ENCODE measurements around the gene GYG2. TPM values are rescaled to one million over a fixed set of nuclear protein-coding genes. Genes with fewer than 3 reads are reported as not detected.

GYG2 gene
- total RNA-seq, 1 experiment from 2014 or later, result not detected

- no peaks in the 10 kb centered on the region for H3K27me3 ChIP-seq (ENCODE audit: insufficient read depth, low read length)
- H3K4me3 ChIP-seq (replicated peaks in 1 of 2; ENCODE audit: low read depth in 1 of 2, low read length in 2 of 2), result no peak overlapping the region
- intact Hi-C loops (cut with micrococcal nuclease), result no loop called here
- no peak overlapping the region for H3K4me2 ChIP-seq (ENCODE audit: low read length)
- no peak overlapping the region for H3K27ac ChIP-seq (ENCODE audit: low read depth, low read length)
- H4K20me1 ChIP-seq (ENCODE audit: insufficient read depth), result no peaks in the 10 kb centered on the region
- no peaks in the 10 kb centered on the region for H3K9me2 ChIP-seq (ENCODE audit: insufficient read depth)
- H3K9me3 ChIP-seq (ENCODE audit: control insufficient read depth in 1 of 2, insufficient read depth in 1 of 2, low read depth in 1 of 2, low read length in 2 of 2), result no peaks in the 10 kb centered on the region
- no peak for TF ChIP-seq ZBTB33 (IDR thresholded peaks at IDR 0.05; ENCODE audit: extremely low read depth, insufficient replicate concordance, low read length)
- no peak for TF ChIP-seq EZH2phosphoT487 (IDR thresholded peaks at IDR 0.05; ENCODE audit: borderline replicate concordance)
- no peak for TF ChIP-seq CTCF (IDR thresholded peaks at IDR 0.05 in 2 of 3, conservative IDR thresholded peaks at IDR 0.05 in 1 of 3; ENCODE audit: borderline replicate concordance in 1 of 3, insufficient read depth in 1 of 3, low read depth in 2 of 3, low read length in 2 of 3)
- no peak for TF ChIP-seq MAX (IDR thresholded peaks at IDR 0.05)
- no peak for TF ChIP-seq REST (IDR thresholded peaks at IDR 0.05; ENCODE audit: low read depth)
- no peak for TF ChIP-seq ELF1 (IDR thresholded peaks at IDR 0.05; ENCODE audit: borderline replicate concordance, low read depth)
- TF ChIP-seq POLR2AphosphoS5 (IDR thresholded peaks at IDR 0.05; ENCODE audit: low read depth, low read length), result no peak
- no peak for TF ChIP-seq SRF (IDR thresholded peaks at IDR 0.05; ENCODE audit: low read depth)
- no peak for TF ChIP-seq ZNF274 (IDR thresholded peaks at IDR 0.05; ENCODE audit: low read depth, low read length)
- no peak for TF ChIP-seq ATF3 (IDR thresholded peaks at IDR 0.05)
- no peak for TF ChIP-seq EZH2 (IDR thresholded peaks at IDR 0.05)
- no peak for TF ChIP-seq FOSL1 (IDR thresholded peaks at IDR 0.05; ENCODE audit: low read depth)
- TF ChIP-seq CEBPB (IDR thresholded peaks at IDR 0.05; ENCODE audit: low read depth), result no peak
- TF ChIP-seq CBX3 (IDR thresholded peaks at IDR 0.05; ENCODE audit: low read depth), result no peak
- TF ChIP-seq RAD21 (IDR thresholded peaks at IDR 0.05; ENCODE audit: low read depth), result no peak
- no peak for TF ChIP-seq SP1 (IDR thresholded peaks at IDR 0.05; ENCODE audit: low read depth)
- no peak for TF ChIP-seq JUND (IDR thresholded peaks at IDR 0.05)
- TF ChIP-seq TCF7L2 (IDR thresholded peaks at IDR 0.05; ENCODE audit: borderline replicate concordance, extremely low read depth, insufficient read depth, insufficient read length), result no peak
- no peak for TF ChIP-seq POLR2A (IDR thresholded peaks at IDR 0.05; ENCODE audit: borderline replicate concordance, extremely low read depth, insufficient read depth, insufficient read length)
- no peak for TF ChIP-seq SIN3A (IDR thresholded peaks at IDR 0.05; ENCODE audit: low read depth)
- H3K9ac ChIP-seq (ENCODE audit: low read length), result no peak overlapping the region
- RAD21 ChIA-PET (ENCODE audit: low non-redundant PET in 1 of 2, low total read pairs in 2 of 2, uncharacterized antibody in 2 of 2, unreplicated experiment in 2 of 2), result no interaction called here
- ATAC-seq, result no peak
- H3K79me2 ChIP-seq (ENCODE audit: insufficient read depth, low read length), result no peaks in the 10 kb centered on the region
- H3K4me1 ChIP-seq (ENCODE audit: control insufficient read depth in 1 of 2, insufficient read depth in 2 of 2, low read length in 2 of 2), result no peaks in the 10 kb centered on the region
- DNase-seq (ENCODE audit: low read depth, low spot score), result no peak
- BruUV-seq (replicated peaks), result no TSS peak
- no peaks in the 10 kb centered on the region for H3K36me3 ChIP-seq (ENCODE audit: control insufficient read depth in 1 of 2, insufficient read depth in 2 of 2, low read length in 2 of 2)
- CTCF ChIA-PET, result no interaction called here
- POLR2A ChIA-PET, result no interaction called here
- no peak overlapping the region for H2AFZ ChIP-seq (ENCODE audit: low read depth, low read length, poor library complexity, severe bottlenecking)
These were observed 27.0 kb downstream of the GYG2 start for GRCh38 chrX:2855761-2856160.

Data from HCT116 (cell line).